GM12891 (cell line): ENCODE data around the gene MAPK8IP2.

ENCODE experiments used
- PAX5 ChIP-seq: IDR thresholded peaks from 2 replicates; pipeline ENCODE4 v1.6.1; 2011; ENCODE audit warnings: low read length, moderate library complexity, mild to moderate bottlenecking; ENCODE audit not compliant: insufficient read depth, severe bottlenecking
- POLR2A ChIP-seq: IDR thresholded peaks from 2 replicates; pipeline ENCODE4 v1.6.1; 2011; ENCODE audit warnings: low read depth, low read length, control low read depth
- POLR2AphosphoS5 ChIP-seq: IDR thresholded peaks from 2 replicates; pipeline ENCODE4 v1.6.1; 2011; ENCODE audit warnings: low read depth, low read length, control low read depth
- POU2F2 ChIP-seq: IDR thresholded peaks from 2 replicates; pipeline ENCODE4 v1.6.1; 2011; ENCODE audit warnings: low read depth, mild to moderate bottlenecking, control low read depth, low read length, moderate library complexity
- SPI1 ChIP-seq: IDR thresholded peaks from 2 replicates; pipeline ENCODE4 v1.6.1; 2011; ENCODE audit warnings: low read depth, low read length, control low read depth
- TAF1 ChIP-seq: IDR thresholded peaks from 2 replicates; pipeline ENCODE4 v1.6.1; 2011; ENCODE audit warnings: low read depth, low read length, control low read depth

DNA sequence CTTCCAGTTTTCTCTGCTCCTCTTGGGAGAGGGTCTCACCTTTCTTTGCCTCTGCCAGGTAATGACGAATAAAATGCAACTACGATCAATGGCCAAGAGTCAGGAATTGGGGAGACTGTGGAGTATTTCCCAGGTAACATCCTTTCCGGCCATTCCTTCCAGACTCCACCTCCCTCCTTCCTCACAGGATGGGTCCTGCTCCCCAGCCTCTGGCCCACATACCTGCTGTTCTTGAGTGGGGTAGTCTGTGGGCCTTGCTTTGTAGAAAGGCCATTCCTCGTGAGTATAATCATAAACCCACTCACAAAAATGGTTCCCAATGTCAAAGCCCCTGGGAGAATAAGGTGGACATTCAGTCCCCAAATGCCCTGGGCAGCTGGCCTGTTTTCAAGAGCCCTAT is 20.8 kb upstream of the MAPK8IP2 start:
- TF ChIP-seq POLR2A (no peak), POLR2AphosphoS5 (no peak), TAF1 (no peak), POU2F2 (no peak), PAX5 (no peak), SPI1 (no peak)
